AG04450 (cell line): ENCODE data around the gene CDH24. TPM values are rescaled to one million over a fixed set of nuclear protein-coding genes. Genes with fewer than 3 reads are reported as not detected.

Experiments
- CTCF ChIA-PET: fragments of 300-600, 350-600 bp; formaldehyde crosslinking; extraction: SDS; loops from one replicate; lab custom pipeline; 2022; ENCODE audit warnings: antibody characterized with exemption, inconsistent platforms; lab: Charles Lee
- POLR2A ChIA-PET: fragments of 350-600 bp; formaldehyde crosslinking; extraction: SDS; loops from one replicate; lab custom pipeline; 2021; ENCODE audit warnings: antibody characterized with exemption, inconsistent platforms; lab: Yijun Ruan, JAX
- DNase-seq: peaks from one replicate; pipeline ENCODE4 v3.0.0-alpha.2; 2011; ENCODE audit warnings: low read depth, low spot score
- H3K27ac ChIP-seq: one replicate; pipeline ENCODE4 v1.5.1; 2012; ENCODE audit warnings: low read depth, low read length, control low read depth
- H3K27me3 ChIP-seq: one replicate; pipeline ENCODE4 v1.6.0; 2012; ENCODE audit warnings: low read length; ENCODE audit not compliant: control insufficient read depth, insufficient read depth
- H3K4me3 ChIP-seq: 2 replicates; pipeline ENCODE4 v1.5.1; 2011; ENCODE audit warnings: mild to moderate bottlenecking, low read depth, low read length, control low read depth
- H3K9me3 ChIP-seq: 2 replicates; pipeline ENCODE4 v1.5.1; 2012; ENCODE audit warnings: low read length; ENCODE audit not compliant: control insufficient read depth, insufficient read depth
- CTCF ChIP-seq: IDR thresholded peaks from 2 replicates; pipeline ENCODE4 v1.5.1; 2011; ENCODE audit warnings: low read depth, low read length, control low read depth, inconsistent platforms
- polyA plus RNA-seq: library from polyadenylated mRNA; depleted of rRNA; stranded (reverse); fragments of >200 nt; gene quantifications from 2 replicates; pipeline ENCODE4 v1.2.3, GENCODE V29; 2011; rRNA removed

CDH24 gene
- polyA plus RNA-seq, 1 experiment: 10.1 TPM

- H3K4me3 ChIP-seq: no peak overlapping the region
- ChIA-PET POLR2A (no interaction called here), CTCF (interaction anchor here (0.9 to 6.0 kb wide), 4 partner anchors 11 to 68 kb away, joined by 3 to 35 read pairs (median 4); no protein-coding TSS in a partner anchor)
- no peak for TF ChIP-seq CTCF
- no peaks in the 10 kb centered on the region for H3K27me3 ChIP-seq
- DNase-seq: no peak
- no peak overlapping the region for H3K27ac ChIP-seq
- no peaks in the 10 kb centered on the region for H3K9me3 ChIP-seq
Measured at GRCh38 chr14:23000860-23001259, 56.5 kb downstream of the CDH24 start.

- POLR2A ChIA-PET: no interaction called here
- DNase-seq: no peak
- CTCF ChIA-PET: interaction anchor here (0.9 to 5.2 kb wide), 3 partner anchors 11 to 58 kb away, joined by 3 to 128 read pairs (median 6); no protein-coding TSS in a partner anchor
Measured at GRCh38 chr14:22998329-22999012, 58.8 kb downstream of the CDH24 start.

GRCh38 chr14:22997676-22998323 lies 59.5 kb downstream of the CDH24 start:
- POLR2A ChIA-PET: interaction anchor here (1.1 kb wide), 1 partner anchor 9 kb away, joined by 4 read pairs; no protein-coding TSS in a partner anchor
- CTCF ChIA-PET: interaction anchor here (0.9 to 5.2 kb wide), 4 partner anchors 9 to 59 kb away, joined by 3 to 128 read pairs (median 29); no protein-coding TSS in a partner anchor
- no peak for TF ChIP-seq CTCF

More at GRCh38 chr14:22998329-22999012, 58.8 kb downstream of the CDH24 start:
- 0 out of 2 replicates have a peak, but pooled peaks have one; percentile 1 for TF ChIP-seq CTCF
- no peak overlapping the region for H3K4me3 ChIP-seq
- no peaks in the 10 kb centered on the region for H3K27me3 ChIP-seq
- peak overlapping the region; percentile 2 for H3K27ac ChIP-seq
- no peaks in the 10 kb centered on the region for H3K9me3 ChIP-seq

More at GRCh38 chr14:22997676-22998323, 59.5 kb downstream of the CDH24 start:
- Histone ChIP-seq H3K9me3 (no peaks in the 10 kb centered on the region), H3K4me3 (no peak overlapping the region), H3K27me3 (no peaks in the 10 kb centered on the region), H3K27ac (no peak overlapping the region)
- no peak for DNase-seq

Other genes with a start within 250 kb of the CDH24 start
- 7.5 and 7.7 TPM in 2 replicates for gene SLC7A7, start 242.1 kb downstream of the CDH24 start, polyA plus RNA-seq
- 71.8 and 78.1 TPM in 2 replicates for gene MRPL52, start 227.6 kb downstream of the CDH24 start, polyA plus RNA-seq
- 365 and 448 TPM in 2 replicates for gene MMP14, start 220.9 kb downstream of the CDH24 start, polyA plus RNA-seq
- gene LRP10, start 185.8 kb downstream of the CDH24 start, polyA plus RNA-seq: 87.8 and 125 TPM in 2 replicates
- 0.06 and 0.19 TPM in 2 replicates for gene REM2, start 174.3 kb downstream of the CDH24 start, polyA plus RNA-seq
- gene RBM23, start 138.4 kb downstream of the CDH24 start, polyA plus RNA-seq: 46.2 and 47.2 TPM in 2 replicates
- gene PRMT5, start 128.1 kb downstream of the CDH24 start, polyA plus RNA-seq: 125 and 133 TPM in 2 replicates
- 22.7 and 25.4 TPM in 2 replicates for gene HAUS4, start 100.4 kb downstream of the CDH24 start, polyA plus RNA-seq
- gene AJUBA, start 75.0 kb downstream of the CDH24 start, polyA plus RNA-seq: 77.0 and 82.9 TPM in 2 replicates
- gene C14orf93, start 47.4 kb downstream of the CDH24 start, polyA plus RNA-seq: 7.8 and 8.4 TPM in 2 replicates
- 282 and 292 TPM in 2 replicates for gene PSMB5, start 22.6 kb downstream of the CDH24 start, polyA plus RNA-seq
- gene PSMB11, start 15.3 kb downstream of the CDH24 start, polyA plus RNA-seq: not detected in 2 replicates
- 158 and 173 TPM in 2 replicates for gene ACIN1, start 37.6 kb upstream of the CDH24 start, polyA plus RNA-seq
- gene C14orf119, start 38.0 kb upstream of the CDH24 start, polyA plus RNA-seq: 119 and 128 TPM in 2 replicates
- gene CIROP, start 47.5 kb upstream of the CDH24 start, polyA plus RNA-seq: 0.07 and 0.12 TPM in 2 replicates
- gene CEBPE, start 61.7 kb upstream of the CDH24 start, polyA plus RNA-seq: not detected in 2 replicates
- gene SLC7A8, start 126.1 kb upstream of the CDH24 start, polyA plus RNA-seq: 0.78 and 1.4 TPM in 2 replicates
- not detected in 2 replicates for gene RNF212B, start 180.4 kb upstream of the CDH24 start, polyA plus RNA-seq
- 11.2 and 13.2 TPM in 2 replicates for gene HOMEZ, start 228.6 kb upstream of the CDH24 start, polyA plus RNA-seq
- 2.4 and 2.8 TPM in 2 replicates for gene PPP1R3E, start 245.3 kb upstream of the CDH24 start, polyA plus RNA-seq
- 21.5 and 22.2 TPM in 2 replicates for gene BCL2L2, start 249.3 kb upstream of the CDH24 start, polyA plus RNA-seq